Measurements from ENCODE around the gene POLDIP2. TPM values are rescaled to one million over a fixed set of nuclear protein-coding genes. Genes with fewer than 3 reads are reported as not detected.

Gene POLDIP2
- total RNA-seq, 2 donors from 2014 or later, result 62.2 to 83.4 TPM

DNA sequence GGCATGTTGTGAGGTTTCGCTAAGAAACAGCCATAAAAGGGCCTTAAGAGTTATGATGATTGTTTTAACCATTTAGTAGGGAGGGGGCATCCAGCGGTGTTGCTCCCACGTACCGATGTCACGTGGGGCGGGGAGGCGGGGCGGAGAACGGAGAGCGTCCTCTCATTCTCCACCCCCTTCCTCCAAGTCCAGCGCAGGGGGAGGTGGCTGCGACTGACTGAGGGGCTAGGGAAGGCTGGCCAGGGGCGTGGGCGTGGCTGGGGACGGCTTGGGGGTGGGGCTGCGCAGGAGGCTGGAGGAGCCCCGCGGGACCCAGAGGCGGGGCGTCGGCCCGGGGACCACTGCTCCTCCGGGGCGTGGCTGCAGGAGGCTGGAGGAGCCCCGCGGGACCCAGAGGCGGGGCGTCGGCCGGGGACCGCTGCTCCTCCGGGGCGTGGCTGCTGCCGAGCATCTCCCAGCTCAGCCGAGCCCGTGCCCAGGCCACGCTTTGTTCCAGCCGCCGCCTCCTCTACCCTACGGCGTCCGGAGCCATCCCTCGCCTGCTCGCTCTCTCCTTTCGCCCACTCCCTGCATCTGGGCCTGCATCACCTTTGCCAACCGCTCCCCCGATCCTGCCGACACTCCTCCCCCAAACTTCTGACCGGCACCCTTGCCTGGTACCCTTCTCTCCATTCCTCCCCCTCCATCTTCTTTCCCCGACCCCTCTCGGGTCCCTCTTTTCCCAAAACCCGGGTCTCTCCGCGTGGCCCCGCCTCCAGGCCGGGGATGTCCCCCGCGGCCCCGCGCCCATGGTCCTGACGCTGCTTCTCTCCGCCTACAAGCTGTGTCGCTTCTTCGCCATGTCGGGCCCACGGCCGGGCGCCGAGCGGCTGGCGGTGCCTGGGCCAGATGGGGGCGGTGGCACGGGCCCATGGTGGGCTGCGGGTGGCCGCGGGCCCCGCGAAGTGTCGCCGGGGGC, 14.2 kb upstream of the POLDIP2 start, which contains the start of gene SARM1:
TSS of gene SARM1 (plus strand) at position 450 of the 958 bp plus-strand sequence. CDS start at position 789, 339 bp downstream.
- ATAC-seq, result peak; percentile 87 to 95
- DNase-seq (ENCODE audit: low spot score in 2 of 2), result peak; percentile 84 to 91
- H3K36me3 Mint-ChIP-seq, result peaks cover 0 to 16% of the 10 kb centered on the region in 2 donors
- no peaks in the 10 kb centered on the region for H3K9me3 Mint-ChIP-seq
- peak within 1 kb of the TSS; percentile 82 to 94 for H3K27ac Mint-ChIP-seq

DNA sequence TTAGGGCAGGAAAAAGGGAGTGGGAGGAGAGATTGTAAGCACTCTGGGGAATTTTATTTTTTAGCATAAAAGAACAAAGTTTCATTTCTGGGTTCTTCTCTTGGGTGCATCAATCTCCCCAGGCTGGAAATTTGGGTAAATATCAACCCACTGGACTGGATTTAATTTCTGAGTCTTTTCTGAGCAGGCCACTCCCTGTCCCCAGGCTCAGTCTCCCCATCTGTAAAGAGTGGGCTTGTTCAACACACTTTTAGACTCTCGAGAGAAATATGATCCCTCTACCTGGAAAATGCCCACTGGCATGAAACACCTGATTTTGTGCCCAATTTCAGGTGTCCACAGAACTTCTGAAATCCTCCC, 13.4 kb upstream of the POLDIP2 start:
- no peak for ATAC-seq
- H3K36me3 Mint-ChIP-seq, result peaks cover 0 to 16% of the 10 kb centered on the region in 2 donors
- H3K27ac Mint-ChIP-seq, result peak overlapping the region in 1 of 2 donors; percentile 82
- no peak for DNase-seq (ENCODE audit: low spot score in 2 of 2)
- H3K9me3 Mint-ChIP-seq, result no peaks in the 10 kb centered on the region

DNA sequence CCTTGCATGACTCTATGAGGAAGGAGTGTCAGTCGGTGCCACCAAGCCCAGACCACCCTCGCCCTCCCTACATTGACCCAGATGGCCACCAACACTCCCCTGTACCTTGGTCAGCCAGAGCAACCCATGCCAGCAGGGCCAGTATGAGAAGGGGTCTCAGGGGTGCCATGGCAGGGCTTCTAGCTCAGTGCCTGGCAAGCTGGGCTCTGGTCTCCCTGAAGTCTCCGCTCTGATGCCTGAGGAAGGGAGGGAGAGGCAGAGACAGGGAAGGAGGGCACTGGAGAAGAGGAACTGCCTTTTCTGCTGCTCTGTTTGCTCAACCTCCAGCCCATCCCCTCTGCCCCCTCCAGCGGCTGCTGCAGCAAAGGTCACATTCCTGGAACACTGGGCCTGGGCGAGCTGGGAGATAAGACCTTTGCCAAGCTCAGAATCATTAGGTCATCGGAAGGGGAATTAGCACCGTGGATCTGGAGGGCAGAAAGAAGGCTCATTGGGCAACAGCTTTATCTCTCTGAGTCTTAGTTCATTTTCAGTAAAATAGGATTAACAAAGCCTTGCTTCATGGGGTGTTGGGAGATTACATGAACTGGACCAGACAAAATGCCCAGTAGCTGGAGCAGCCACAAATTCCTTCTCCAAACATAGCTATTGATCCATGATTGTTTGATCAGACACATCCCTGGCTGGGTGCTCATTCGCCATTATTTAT, 12.9 kb upstream of the POLDIP2 start, which contains the start of gene VTN:
TSS of gene VTN (minus strand) at position 273 of the 709 bp plus-strand sequence. CDS start at position 169, 104 bp downstream.
- ATAC-seq (no peak), DNase-seq (ENCODE audit: low spot score in 2 of 2) (no peak)
- H3K27ac Mint-ChIP-seq, result peak within 1 kb of the TSS; percentile 82 to 94
- H3K9me3 Mint-ChIP-seq, result no peaks in the 10 kb centered on the region
- peaks cover 0 to 16% of the 10 kb centered on the region in 2 donors for H3K36me3 Mint-ChIP-seq

DNA sequence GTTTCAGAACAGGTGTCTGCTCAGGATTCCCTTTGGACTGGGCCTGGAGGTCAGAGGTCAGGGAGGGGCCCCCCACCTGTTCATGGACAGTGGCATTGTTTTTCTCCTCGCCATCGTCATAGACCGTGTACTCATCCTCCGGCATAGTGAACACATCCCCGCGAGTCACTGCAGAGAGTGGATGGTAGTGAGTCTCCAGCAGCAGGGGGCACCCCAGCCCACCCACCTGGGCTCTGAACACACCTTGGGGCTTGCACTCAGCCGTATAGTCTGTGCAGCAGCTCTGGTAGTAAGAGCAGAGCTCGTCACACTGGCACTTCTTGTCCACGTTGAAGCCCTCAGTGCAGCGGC, 12.3 kb upstream of the POLDIP2 start:
- Mint-ChIP-seq H3K9me3 (no peaks in the 10 kb centered on the region), H3K27ac (peak overlapping the region in 1 of 2 donors; percentile 82), H3K36me3 (peaks cover 0 to 16% of the 10 kb centered on the region in 2 donors)
- DNase-seq (ENCODE audit: low spot score in 2 of 2) (no peak), ATAC-seq (no peak)

DNA sequence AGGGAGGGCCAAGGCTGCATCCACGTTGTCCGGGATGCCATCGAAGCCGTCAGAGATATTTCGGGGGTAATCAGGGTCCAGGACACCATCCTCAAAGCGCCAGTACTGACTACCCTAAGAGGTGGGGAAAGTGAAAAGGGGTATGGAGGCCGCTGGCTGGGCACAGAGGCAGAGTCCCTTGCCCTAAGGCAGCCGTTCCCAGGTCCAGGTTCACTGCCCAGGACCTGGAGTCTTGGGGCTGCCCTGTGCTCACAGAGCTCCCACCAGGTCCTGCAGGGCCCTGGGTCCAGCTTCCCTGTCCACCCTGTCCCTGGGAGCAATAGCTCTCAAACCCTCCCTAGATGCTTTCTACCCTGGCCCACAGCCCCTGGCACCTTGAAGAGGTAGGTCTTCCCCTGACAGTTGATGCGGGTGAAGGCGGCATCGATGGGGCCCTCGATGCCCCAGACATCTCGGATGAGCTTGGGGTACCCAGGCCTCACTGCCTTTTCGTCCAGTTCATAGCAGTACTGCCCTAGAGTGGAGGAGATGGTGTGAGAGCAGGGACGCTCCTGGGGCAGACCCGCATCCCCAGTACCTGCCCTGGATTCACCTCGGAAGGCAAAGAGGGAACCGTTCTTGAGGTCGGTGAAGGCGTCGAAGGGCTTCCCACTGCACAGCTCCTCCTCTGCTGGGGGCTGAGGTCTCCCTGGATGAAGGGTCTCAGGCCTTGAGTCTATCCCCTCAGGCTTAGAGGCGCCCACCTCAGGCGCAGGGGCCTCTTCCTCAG, 11.8 kb upstream of the POLDIP2 start:
- no peak overlapping the region for H3K27ac Mint-ChIP-seq
- H3K36me3 Mint-ChIP-seq, result peaks cover 0 to 16% of the 10 kb centered on the region in 2 donors
- no peaks in the 10 kb centered on the region for H3K9me3 Mint-ChIP-seq
- ATAC-seq (no peak), DNase-seq (ENCODE audit: low spot score in 2 of 2) (no peak)

DNA sequence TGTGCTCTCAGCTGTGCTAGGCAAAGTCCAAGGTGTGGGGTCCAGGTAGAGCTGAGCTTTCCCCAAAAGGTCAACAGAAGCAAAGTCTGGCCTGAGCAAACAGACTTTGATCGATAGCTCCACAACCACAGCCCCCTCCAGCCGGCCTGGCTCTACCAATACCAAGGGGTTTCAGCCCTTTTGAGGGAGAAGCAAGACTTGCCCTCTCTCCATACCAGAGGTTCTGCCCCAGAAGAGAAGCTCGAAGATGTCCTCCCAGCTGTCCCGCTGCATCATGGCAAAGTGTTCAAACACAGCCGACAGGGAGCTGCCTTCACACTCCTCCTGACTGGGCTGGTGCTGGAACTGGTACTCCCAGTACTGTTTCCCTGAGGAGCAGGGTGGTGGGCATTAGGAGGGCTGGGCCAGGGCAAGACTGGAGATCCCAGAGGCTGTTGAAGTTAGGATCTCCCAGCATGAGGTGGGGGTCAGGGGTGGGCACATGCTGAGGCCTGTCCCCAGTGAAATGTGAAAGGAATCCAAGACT, 11.0 kb upstream of the POLDIP2 start:
- Mint-ChIP-seq H3K36me3 (peaks cover 0 to 11% of the 10 kb centered on the region in 2 donors), H3K27ac (no peak overlapping the region), H3K9me3 (no peaks in the 10 kb centered on the region)
- DNase-seq (ENCODE audit: low spot score in 2 of 2) (no peak), ATAC-seq (no peak)

DNA sequence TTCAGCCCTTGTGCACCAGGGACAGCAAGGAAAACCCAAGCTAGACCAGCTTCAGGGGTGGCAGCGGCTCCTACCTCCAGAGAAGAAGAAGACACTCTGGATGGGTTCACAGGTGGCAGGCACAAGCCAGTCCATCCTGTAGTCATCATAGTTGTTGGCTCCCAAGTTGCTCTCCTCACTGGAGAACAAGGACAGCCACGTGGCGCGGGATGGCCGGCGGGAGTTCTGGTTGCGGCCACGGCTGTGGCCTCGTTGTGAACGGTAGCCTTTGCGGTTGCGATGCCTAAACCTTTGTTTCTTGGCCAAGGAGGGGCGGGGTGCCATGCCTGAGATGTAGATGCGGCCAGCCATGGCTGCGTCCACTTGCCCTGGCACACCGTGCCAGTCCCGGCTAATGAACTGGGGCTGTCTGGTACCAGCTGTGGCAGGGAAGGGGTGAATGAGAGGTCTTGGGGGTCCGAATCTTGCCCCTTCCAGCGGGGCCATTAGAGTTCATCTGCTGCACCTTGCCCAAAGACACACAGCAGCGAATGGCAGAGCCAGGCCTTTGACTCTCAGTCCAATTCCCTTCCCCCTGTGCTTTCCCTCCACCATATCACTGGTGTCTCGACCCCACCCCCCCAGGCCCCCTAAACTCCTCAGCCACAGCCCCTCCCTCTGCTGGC, 10.4 kb upstream of the POLDIP2 start:
- Mint-ChIP-seq H3K9me3 (no peaks in the 10 kb centered on the region), H3K27ac (no peak overlapping the region), H3K36me3 (peaks cover 0 to 6% of the 10 kb centered on the region in 2 donors)
- DNase-seq (ENCODE audit: low spot score in 2 of 2) (no peak), ATAC-seq (no peak)

DNA sequence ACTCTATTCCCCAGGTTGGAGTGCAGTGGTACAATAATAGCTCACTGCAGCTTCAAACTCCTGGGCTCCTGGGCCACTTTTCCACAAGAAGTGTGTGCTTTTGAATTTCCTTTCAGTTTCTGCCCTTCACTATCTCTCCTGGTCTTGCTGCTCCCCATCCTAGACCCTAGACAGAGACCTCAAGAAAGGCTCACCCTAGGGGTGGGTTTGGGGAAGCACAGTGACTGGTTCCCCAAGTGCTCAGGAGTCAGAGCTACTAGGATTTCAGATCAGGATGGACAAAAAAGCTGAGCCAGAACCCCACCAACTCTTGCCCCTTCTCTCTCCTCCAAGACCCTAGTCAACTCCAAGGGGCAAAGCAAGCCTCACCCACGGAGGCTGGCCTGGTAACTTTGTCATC, 9.3 kb upstream of the POLDIP2 start:
- Mint-ChIP-seq H3K9me3 (no peaks in the 10 kb centered on the region), H3K36me3 (no peaks in the 10 kb centered on the region), H3K27ac (peak overlapping the region; percentile 37 to 74)
- no peak for ATAC-seq
- no peak for DNase-seq (ENCODE audit: low spot score in 2 of 2)

DNA sequence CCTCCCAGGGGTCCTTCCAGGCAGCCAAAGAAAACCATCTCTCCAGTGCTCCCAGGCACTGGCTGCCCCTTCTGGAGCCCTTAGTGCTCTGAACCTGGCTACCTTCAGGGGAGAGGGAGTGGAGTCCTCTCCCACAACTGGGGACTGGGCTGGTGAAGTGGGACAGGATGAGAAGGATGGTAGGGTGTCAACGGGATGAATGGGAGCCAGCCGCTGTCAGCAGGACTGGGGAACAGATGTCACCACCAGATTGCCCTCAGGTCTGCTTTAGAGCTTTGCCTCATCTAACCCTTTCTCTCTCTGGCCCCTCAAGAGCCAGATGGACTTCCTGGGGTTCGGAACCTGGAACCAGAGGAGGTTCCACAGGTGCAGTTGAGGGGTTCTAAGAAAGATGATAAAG, 8.2 kb upstream of the POLDIP2 start:
- Mint-ChIP-seq H3K9me3 (no peaks in the 10 kb centered on the region), H3K27ac (no peak overlapping the region), H3K36me3 (peaks cover 0 to 9% of the 10 kb centered on the region in 2 donors)
- ATAC-seq (no peak), DNase-seq (ENCODE audit: low spot score in 2 of 2) (no peak)

DNA sequence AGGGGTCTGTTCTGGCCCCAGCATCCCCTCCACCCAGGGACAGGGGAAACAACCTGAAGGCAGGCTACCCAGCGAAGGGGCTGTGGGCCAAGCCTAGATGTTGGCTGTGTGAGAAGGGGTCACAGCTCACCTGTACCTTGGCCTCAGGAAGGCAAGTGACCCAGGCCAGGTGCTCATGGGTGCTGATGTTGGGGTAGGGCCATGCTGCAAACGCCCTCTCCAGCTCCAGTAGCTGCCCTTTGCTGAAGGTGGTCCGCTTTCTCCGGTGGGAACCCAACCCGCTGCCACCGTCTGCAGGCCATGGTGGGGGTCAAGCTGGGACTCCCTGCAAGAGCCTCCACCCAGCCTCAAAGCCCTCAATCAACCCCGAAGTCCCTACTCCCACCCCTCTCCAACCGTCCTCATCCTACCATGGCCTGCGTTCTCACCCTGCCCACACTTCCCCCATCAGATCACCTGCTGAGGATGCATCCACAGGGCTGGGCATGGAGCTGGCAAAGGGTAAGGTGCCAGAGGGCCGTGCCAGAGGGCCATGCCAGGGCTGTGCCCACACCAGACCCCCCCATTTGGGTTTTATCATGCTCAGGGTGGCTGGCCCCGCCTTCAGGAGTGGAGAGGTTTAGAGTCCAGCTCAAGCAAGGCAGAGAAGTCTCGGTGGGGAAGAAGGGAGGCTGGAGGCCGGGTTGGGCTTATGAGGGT, 7.5 kb upstream of the POLDIP2 start, which contains the start of gene SEBOX:
TSS of gene SEBOX (minus strand) at position 535 of the 699 bp plus-strand sequence. CDS start at position 487, 48 bp downstream.
- ATAC-seq (no peak), DNase-seq (ENCODE audit: low spot score in 2 of 2) (no peak)
- peak within 1 kb of the TSS in 1 of 2 donors; percentile 74 for H3K27ac Mint-ChIP-seq
- H3K9me3 Mint-ChIP-seq, result no peaks in the 10 kb centered on the region
- H3K36me3 Mint-ChIP-seq, result peaks cover 0 to 14% of the 10 kb centered on the region in 2 donors

DNA sequence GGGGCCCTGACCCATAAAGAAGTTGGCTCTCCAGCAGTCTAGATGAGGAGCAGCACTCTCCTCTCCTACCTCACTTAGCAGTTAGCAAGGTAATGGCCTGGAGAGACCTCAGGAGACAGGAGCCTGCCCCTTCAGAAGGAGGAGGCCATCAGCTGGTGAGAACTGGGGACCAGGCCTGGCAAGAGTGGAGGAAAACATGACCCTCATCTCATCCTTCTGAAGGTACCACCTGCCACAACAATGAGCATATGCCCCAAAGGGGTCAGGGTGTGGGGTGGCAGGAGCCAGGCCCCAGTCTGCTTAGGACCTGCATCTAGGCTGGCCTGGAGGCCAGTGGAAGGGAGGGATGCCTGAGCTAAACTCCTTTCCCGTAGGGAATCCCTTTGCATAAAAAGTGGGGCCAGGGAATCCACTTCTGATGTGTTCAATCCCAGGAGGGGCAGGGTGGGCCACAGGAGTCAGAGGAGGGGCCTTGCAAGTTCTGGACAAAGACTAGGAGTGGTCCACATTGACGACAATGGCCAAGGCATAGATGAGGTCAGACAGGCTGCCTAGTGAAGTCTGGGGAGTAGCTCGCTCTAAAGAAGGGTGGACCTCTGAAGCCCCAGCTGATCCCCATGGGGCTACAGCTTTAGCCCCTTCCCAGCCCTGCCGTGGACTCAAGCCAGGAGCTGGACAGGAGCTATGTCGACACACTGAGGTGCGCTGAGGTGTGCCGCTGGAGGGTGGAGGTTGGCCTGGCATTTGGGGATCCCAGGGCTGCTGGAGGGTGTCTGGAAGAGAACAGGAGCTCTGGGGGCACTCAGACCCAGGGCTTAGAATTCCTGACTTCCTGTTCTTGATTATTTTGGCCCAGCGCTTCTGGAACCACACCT, 6.7 kb upstream of the POLDIP2 start:
- Mint-ChIP-seq H3K36me3 (peaks cover 0 to 14% of the 10 kb centered on the region in 2 donors), H3K27ac (no peak overlapping the region), H3K9me3 (no peaks in the 10 kb centered on the region)
- DNase-seq (ENCODE audit: low spot score in 2 of 2) (no peak), ATAC-seq (no peak)

DNA sequence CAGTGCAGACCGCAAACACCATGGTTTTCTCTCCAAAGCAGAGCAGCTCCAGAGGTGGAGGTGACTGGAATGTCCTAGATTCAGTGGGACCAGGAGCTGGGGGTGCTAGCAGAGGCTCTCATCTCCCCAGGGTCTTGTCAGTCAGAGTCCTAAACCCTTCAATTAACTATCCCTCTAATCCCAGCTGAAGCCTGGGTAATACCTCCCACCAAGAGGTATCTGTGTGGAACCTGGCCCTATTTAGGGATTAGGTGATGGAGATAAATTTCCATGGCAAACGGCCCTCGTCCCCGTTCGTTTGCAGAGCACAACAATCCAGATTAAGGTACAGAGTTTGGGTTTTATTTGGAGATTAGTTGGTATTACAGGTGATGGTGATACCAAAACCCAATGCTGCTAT, 5.9 kb upstream of the POLDIP2 start:
- Mint-ChIP-seq H3K9me3 (no peaks in the 10 kb centered on the region), H3K36me3 (peaks cover 0 to 15% of the 10 kb centered on the region in 2 donors)
- no peak for DNase-seq (ENCODE audit: low spot score in 2 of 2)

DNA sequence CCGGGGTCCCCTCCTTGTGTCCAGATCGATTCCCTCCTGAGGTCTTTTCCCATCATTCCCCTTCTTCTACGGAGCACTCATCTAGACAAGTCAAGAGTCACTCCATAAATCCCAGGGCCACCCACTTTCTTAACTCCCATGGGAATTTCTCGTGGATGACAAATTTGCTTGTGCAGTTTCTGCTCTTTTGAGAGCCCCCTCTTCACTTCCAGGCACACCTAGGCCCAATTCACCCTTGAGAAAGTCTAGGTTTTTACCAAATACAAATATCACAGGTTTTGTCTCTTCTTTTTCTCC, 522 bp upstream of the POLDIP2 start:
- no peak for DNase-seq (ENCODE audit: low spot score in 2 of 2)
- Mint-ChIP-seq H3K36me3 (peaks cover 7 to 32% of the 10 kb centered on the region in 2 donors), H3K27ac (peak overlapping the region; percentile 96 to 99), H3K9me3 (no peaks in the 10 kb centered on the region)
- ATAC-seq, result no peak

More for the DNA sequence above, 5.9 kb upstream of the POLDIP2 start:
- H3K27ac Mint-ChIP-seq, result peak overlapping the region in 1 of 2 donors; percentile 7
- ATAC-seq, result no peak

DNA sequence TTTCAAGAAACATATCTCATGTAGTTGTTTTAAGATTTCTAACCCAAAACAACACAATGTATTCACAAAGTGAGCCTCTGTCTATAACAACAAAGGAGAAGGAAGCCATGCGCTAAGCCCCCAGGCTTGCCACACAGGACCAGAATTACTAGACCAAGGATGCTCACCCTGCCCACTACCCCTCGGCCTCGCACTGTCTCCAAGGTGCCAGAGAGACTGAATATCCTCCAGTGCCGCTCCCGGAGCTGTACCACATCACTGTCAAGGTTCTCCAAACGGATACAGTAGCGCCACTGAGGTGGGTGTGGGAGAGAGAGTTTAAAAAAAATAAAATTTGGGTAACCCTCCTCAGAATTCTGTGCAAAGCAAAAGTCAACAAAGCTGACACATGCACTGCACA, 7.1 kb downstream of the POLDIP2 start:
- DNase-seq (ENCODE audit: low spot score in 2 of 2) (no peak), ATAC-seq (no peak)
- Mint-ChIP-seq H3K9me3 (no peaks in the 10 kb centered on the region), H3K36me3 (no peaks in the 10 kb centered on the region), H3K27ac (peak overlapping the region in 1 of 2 donors; percentile 10)

DNA sequence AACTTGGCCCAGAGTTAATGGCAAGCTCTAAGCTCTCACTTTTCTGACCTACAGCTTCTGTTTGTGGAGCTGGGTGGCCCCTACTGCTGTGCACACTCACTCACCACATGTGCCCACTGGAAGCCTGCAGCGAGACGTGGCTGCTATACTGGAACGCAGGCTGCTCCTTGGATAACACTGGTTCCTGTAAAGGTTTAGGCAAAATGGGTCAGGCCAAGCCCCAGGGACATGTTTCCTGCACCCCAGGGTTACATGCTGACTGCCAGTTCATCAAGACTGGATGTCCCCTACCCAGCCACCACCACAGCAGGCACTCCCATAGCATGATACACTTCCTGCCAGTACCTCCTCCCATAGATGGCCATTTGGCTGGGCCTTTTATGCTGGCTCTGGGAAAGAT, 8.3 kb downstream of the POLDIP2 start:
- Mint-ChIP-seq H3K27ac (no peak overlapping the region), H3K9me3 (no peaks in the 10 kb centered on the region), H3K36me3 (no peaks in the 10 kb centered on the region)
- ATAC-seq (no peak), DNase-seq (ENCODE audit: low spot score in 2 of 2) (no peak)

All from activated naive CD4-positive, alpha-beta T cell treated with anti-CD3 and anti-CD28 coated beads, Interleukin-2, amount 50 U/mL, for 72 hours (primary cell).